SK-N-SH (cell line): ENCODE data around the gene ACIN1.

Experiments used
- CTCF ChIP-seq: fragments of 200-600 bp; sonication (generic); IDR thresholded peaks from 2 replicates; pipeline ENCODE4 v1.6.1; 2017; ENCODE audit warnings: antibody characterized with exemption, mild to moderate bottlenecking, moderate library complexity
- EP300 ChIP-seq, 2 experiments: IDR thresholded peaks; 2 replicates each; pipeline versions ENCODE4 v1.4.0 to v1.6.1; 2012; ENCODE audit warnings: borderline replicate concordance in 1 of 2, low read depth in 1 of 2, low read length in 1 of 2
- FOXM1 ChIP-seq: IDR thresholded peaks from 2 replicates; pipeline ENCODE4 v1.4.0; 2012; ENCODE audit warnings: low read depth, mild to moderate bottlenecking
- GATA2 ChIP-seq: sonication (generic); formaldehyde crosslinking; IDR thresholded peaks from 2 replicates; pipeline ENCODE4 v1.5.0; 2020; ENCODE audit warnings: mild to moderate bottlenecking, missing genetic modification reagents
- NRF1 ChIP-seq: IDR thresholded peaks from 2 replicates; pipeline ENCODE4 v1.6.1; 2012; ENCODE audit warnings: low read depth, mild to moderate bottlenecking, low read length
- POLR2AphosphoS5 ChIP-seq: IDR thresholded peaks from 2 replicates; pipeline ENCODE4 v1.6.1; 2012; ENCODE audit warnings: low read depth, low read length
- RAD21 ChIP-seq: IDR thresholded peaks from 2 replicates; pipeline ENCODE4 v1.6.1; 2012; ENCODE audit warnings: mild to moderate bottlenecking, low read length
- REST ChIP-seq: IDR thresholded peaks from 2 replicates; pipeline ENCODE4 v1.6.1; 2012; ENCODE audit warnings: mild to moderate bottlenecking, low read depth, low read length, moderate library complexity
- RFX5 ChIP-seq: IDR thresholded peaks from 2 replicates; pipeline ENCODE4 v1.6.1; 2012; ENCODE audit warnings: mild to moderate bottlenecking, improper control_type of control experiment, low read length
- SMC3 ChIP-seq: IDR thresholded peaks from 2 replicates; pipeline ENCODE4 v1.6.1; 2012; ENCODE audit warnings: low read depth, low read length, improper control_type of control experiment
- TAF1 ChIP-seq: IDR thresholded peaks from 2 replicates; pipeline ENCODE4 v1.6.1; 2012; ENCODE audit warnings: low read depth, mild to moderate bottlenecking, low read length, moderate library complexity, borderline replicate concordance

GRCh38 chr14:23033251-23033727 is 61.6 kb downstream of the ACIN1 start:
- TF ChIP-seq CTCF (no peak), POLR2AphosphoS5 (no peak), RFX5 (no peak), TAF1 (no peak), FOXM1 (no peak), EP300 (IDR thresholded peaks at IDR 0.05; ENCODE audit: borderline replicate concordance in 1 of 2, low read depth in 1 of 2, low read length in 1 of 2) (no peak), SMC3 (no peak), NRF1 (no peak), REST (no peak), RAD21 (no peak), GATA2 (CRISPR knock-in tag) (no peak)
